ENCODE data around the gene ZC3H10. TPM values are rescaled to one million over a fixed set of nuclear protein-coding genes. Genes with fewer than 3 reads are reported as not detected.
A peak's percentile ranks its signal among the peaks of the same experiment; 100 is the strongest.

The ZC3H10 gene
- total and polyA plus RNA-seq, 2 of the 13 experiments (the other 11 are each of a cell fraction or from before 2014, with no cell fraction given) = 0.70 to 2.3 TPM

DNA sequence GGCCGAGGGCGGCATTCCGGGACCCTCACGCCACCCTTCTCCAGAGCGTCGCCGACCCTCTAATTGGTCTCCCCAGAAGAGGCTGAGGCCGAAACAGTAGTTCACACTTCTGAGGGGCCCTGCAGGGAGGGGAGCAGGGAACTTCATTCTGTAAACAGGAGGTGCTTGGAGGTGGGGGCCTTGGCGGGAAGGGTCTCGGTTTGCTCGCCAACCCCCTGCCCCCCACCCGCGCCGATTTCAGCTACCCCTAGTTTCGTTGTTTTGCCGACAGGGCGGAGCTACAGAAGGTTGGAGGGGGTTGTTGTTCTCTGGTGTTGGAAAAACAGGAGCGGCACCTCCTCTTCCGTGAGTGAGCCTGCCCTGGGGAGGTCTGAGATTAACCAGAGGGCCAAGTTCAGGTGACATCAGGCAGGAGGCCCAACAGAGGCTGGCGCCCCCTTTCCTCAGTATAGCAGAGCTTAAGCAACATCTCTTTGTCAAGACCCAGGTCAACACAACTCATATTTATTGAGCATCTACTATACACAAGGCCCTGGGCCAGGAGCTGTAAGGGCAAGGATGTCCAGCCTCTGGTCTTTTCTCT lies 37.4 kb upstream of the ZC3H10 start (continued):
- TF ChIP-seq, protein P1, sequence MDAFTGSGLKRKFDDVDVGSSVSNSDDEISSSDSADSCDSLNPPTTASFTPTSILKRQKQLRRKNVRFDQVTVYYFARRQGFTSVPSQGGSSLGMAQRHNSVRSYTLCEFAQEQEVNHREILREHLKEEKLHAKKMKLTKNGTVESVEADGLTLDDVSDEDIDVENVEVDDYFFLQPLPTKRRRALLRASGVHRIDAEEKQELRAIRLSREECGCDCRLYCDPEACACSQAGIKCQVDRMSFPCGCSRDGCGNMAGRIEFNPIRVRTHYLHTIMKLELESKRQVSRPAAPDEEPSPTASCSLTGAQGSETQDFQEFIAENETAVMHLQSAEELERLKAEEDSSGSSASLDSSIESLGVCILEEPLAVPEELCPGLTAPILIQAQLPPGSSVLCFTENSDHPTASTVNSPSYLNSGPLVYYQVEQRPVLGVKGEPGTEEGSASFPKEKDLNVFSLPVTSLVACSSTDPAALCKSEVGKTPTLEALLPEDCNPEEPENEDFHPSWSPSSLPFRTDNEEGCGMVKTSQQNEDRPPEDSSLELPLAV (CRISPR knock-in tag; conservative IDR thresholded peaks at IDR 0.05; ENCODE audit: low read depth) = no peak
- no peak for TF ChIP-seq GTF2F1 (IDR thresholded peaks at IDR 0.05; ENCODE audit: low read length)
- TF ChIP-seq ZNF772 (CRISPR knock-in tag; IDR thresholded peaks at IDR 0.05) = peak; percentile 54; the same call in 1 of the 2 replicates
- TF ChIP-seq ZNF768 (CRISPR knock-in tag; IDR thresholded peaks at IDR 0.05) = no peak
- TF ChIP-seq ZNF121 (CRISPR knock-in tag; IDR thresholded peaks at IDR 0.05) = 0 out of 2 replicates have a peak, but pooled peaks have one; percentile 32
- no peak for TF ChIP-seq ZNF766 (CRISPR knock-in tag; IDR thresholded peaks at IDR 0.05; ENCODE audit: borderline replicate concordance)
- TF ChIP-seq BRCA1 (CRISPR knock-in tag; IDR thresholded peaks at IDR 0.05) = peak; percentile 32; the same call in 1 of the 2 replicates
- TF ChIP-seq, protein P2, sequence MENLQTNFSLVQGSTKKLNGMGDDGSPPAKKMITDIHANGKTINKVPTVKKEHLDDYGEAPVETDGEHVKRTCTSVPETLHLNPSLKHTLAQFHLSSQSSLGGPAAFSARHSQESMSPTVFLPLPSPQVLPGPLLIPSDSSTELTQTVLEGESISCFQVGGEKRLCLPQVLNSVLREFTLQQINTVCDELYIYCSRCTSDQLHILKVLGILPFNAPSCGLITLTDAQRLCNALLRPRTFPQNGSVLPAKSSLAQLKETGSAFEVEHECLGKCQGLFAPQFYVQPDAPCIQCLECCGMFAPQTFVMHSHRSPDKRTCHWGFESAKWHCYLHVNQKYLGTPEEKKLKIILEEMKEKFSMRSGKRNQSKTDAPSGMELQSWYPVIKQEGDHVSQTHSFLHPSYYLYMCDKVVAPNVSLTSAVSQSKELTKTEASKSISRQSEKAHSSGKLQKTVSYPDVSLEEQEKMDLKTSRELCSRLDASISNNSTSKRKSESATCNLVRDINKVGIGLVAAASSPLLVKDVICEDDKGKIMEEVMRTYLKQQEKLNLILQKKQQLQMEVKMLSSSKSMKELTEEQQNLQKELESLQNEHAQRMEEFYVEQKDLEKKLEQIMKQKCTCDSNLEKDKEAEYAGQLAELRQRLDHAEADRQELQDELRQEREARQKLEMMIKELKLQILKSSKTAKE (CRISPR knock-in tag; IDR thresholded peaks at IDR 0.05; ENCODE audit: borderline replicate concordance) = peak; percentile 91; the same call in 1 of the 2 replicates
- no peak for TF ChIP-seq ZNF607 (CRISPR knock-in tag; IDR thresholded peaks at IDR 0.05; ENCODE audit: borderline replicate concordance)
- TF ChIP-seq GPN1 (CRISPR knock-in tag; IDR thresholded peaks at IDR 0.05; ENCODE audit: borderline replicate concordance) = no peak
- no peak for TF ChIP-seq GABPA (IDR thresholded peaks at IDR 0.05; ENCODE audit: low read depth, low read length)
- TF ChIP-seq GABPA (CRISPR knock-in tag; IDR thresholded peaks at IDR 0.05; ENCODE audit: low read depth) = peak; percentile 35; the same call in 1 of the 2 replicates
- TF ChIP-seq REPIN1 (CRISPR knock-in tag; IDR thresholded peaks at IDR 0.05; ENCODE audit: borderline replicate concordance, low read depth) = peak; percentile 14; the same call in 1 of the 2 replicates
- TF ChIP-seq, protein P3, sequence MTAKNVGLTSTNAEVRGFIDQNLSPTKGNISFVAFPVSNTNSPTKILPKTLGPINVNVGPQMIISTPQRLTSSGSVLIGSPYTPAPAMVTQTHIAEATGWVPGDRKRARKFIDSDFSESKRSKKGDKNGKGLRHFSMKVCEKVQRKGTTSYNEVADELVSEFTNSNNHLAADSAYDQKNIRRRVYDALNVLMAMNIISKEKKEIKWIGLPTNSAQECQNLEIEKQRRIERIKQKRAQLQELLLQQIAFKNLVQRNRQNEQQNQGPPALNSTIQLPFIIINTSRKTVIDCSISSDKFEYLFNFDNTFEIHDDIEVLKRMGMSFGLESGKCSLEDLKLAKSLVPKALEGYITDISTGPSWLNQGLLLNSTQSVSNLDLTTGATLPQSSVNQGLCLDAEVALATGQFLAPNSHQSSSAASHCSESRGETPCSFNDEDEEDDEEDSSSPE (CRISPR knock-in tag; IDR thresholded peaks at IDR 0.05) = no peak
- peak; percentile 10; the same call in 1 of the 2 replicates for TF ChIP-seq TCF7 (IDR thresholded peaks at IDR 0.05; ENCODE audit: low read depth)
- TF ChIP-seq NR1H2 (CRISPR knock-in tag; IDR thresholded peaks at IDR 0.05; ENCODE audit: borderline replicate concordance, low read depth) = no peak
- TF ChIP-seq ZNF605 (CRISPR knock-in tag; IDR thresholded peaks at IDR 0.05) = 0 out of 2 replicates have a peak, but pooled peaks have one; percentile 20
- no peak for TF ChIP-seq NBN (conservative IDR thresholded peaks at IDR 0.05)
- TF ChIP-seq, protein P4, sequence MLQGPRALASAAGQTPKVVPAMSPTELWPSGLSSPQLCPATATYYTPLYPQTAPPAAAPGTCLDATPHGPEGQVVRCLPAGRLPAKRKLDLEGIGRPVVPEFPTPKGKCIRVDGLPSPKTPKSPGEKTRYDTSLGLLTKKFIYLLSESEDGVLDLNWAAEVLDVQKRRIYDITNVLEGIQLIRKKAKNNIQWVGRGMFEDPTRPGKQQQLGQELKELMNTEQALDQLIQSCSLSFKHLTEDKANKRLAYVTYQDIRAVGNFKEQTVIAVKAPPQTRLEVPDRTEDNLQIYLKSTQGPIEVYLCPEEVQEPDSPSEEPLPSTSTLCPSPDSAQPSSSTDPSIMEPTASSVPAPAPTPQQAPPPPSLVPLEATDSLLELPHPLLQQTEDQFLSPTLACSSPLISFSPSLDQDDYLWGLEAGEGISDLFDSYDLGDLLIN (CRISPR knock-in tag; IDR thresholded peaks at IDR 0.05; ENCODE audit: borderline replicate concordance) = no peak; the same call in 1 of the 2 replicates
- TF ChIP-seq ZNF225 (CRISPR knock-in tag; IDR thresholded peaks at IDR 0.05) = no peak
- peak; percentile 63 for TF ChIP-seq ELF1 (CRISPR knock-in tag; IDR thresholded peaks at IDR 0.05)
- TF ChIP-seq ZNF598 (CRISPR knock-in tag; IDR thresholded peaks at IDR 0.05; ENCODE audit: borderline replicate concordance) = no peak
- TF ChIP-seq ZNF329 (CRISPR knock-in tag; IDR thresholded peaks at IDR 0.05; ENCODE audit: low read depth) = peak; percentile 64

Data from HepG2 (cell line).